K562 (cell line): Measurements from ENCODE around the gene CEP162. TPM values are rescaled to one million over a fixed set of nuclear protein-coding genes. Genes with fewer than 3 reads are reported as not detected.
A peak's percentile ranks its signal among the peaks of the same experiment; 100 is the strongest.

Experiments used
- ADNP ChIP-seq: fragments of 200-800 bp; sonication (Bioruptor generic); IDR thresholded peaks from 2 replicates; pipeline ENCODE4 v1.6.1; 2016; ENCODE audit warnings: missing genetic modification characterization, missing compliant biosample characterization
- ARID2 ChIP-seq: fragments of 450-650 bp; IDR thresholded peaks from 2 replicates; pipeline ENCODE4 v1.6.1; 2017; ENCODE audit warnings: antibody characterized with exemption, mild to moderate bottlenecking
- BCLAF1 ChIP-seq, 2 experiments: fragments of 450-650 bp in 1 of 2; IDR thresholded peaks; 2 replicates each; pipeline ENCODE4 v1.6.1; 2011 to 2017; ENCODE audit warnings: low read depth in 2 of 2, antibody characterized with exemption in 1 of 2, borderline replicate concordance in 1 of 2, low read length in 1 of 2, mild to moderate bottlenecking in 1 of 2, mixed read lengths in 1 of 2; ENCODE audit not compliant: control insufficient read depth in 1 of 2
- BMI1 ChIP-seq: fragments of 150-350 bp; IDR thresholded peaks from 2 replicates; pipeline ENCODE4 v1.6.1; 2014; ENCODE audit warnings: low read length
- BRF1 ChIP-seq: IDR thresholded peaks from 3 replicates; pipeline ENCODE4 v1.6.1; 2011; ENCODE audit warnings: borderline replicate concordance, mild to moderate bottlenecking; ENCODE audit not compliant: insufficient read length; ENCODE audit errors: extremely low read depth
- DACH1 ChIP-seq: fragments of 450-650 bp; IDR thresholded peaks from 2 replicates; pipeline ENCODE4 v1.6.1; 2018; ENCODE audit not compliant: partially characterized antibody
- E2F3 ChIP-seq: fragments of 250-450 bp; sonication (Bioruptor Pico); IDR thresholded peaks from 2 replicates; pipeline ENCODE4 v1.4.0; 2020; ENCODE audit warnings: mild to moderate bottlenecking
- FOXM1 ChIP-seq, 2 experiments: fragments of 450-650 bp in 1 of 2; sonication (generic) in 1 of 2; formaldehyde crosslinking in 1 of 2; IDR thresholded peaks; 2 replicates each; pipeline versions ENCODE4 v1.6.1 to v1.9.0; 2017 to 2022; ENCODE audit warnings: low read depth in 2 of 2, mild to moderate bottlenecking in 2 of 2, missing genetic modification reagents in 1 of 2, moderate library complexity in 1 of 2
- GABPA ChIP-seq: fragments of 200-800 bp; sonication (Bioruptor generic); conservative IDR thresholded peaks from 2 replicates; pipeline ENCODE4 v1.6.1; 2016; ENCODE audit warnings: low read depth, missing genetic modification characterization, missing compliant biosample characterization
- HNRNPL ChIP-seq: fragments of 200-400 bp; formaldehyde crosslinking; IDR thresholded peaks from 2 replicates; pipeline ENCODE4 v1.6.1; 2017; ENCODE audit warnings: low read depth, mild to moderate bottlenecking, low read length
- KAT2B ChIP-seq: IDR thresholded peaks from one replicate; pipeline ENCODE4 v1.6.1; 2012; ENCODE audit warnings: low read depth, mild to moderate bottlenecking, control low read depth, inconsistent platforms, low read length, moderate library complexity
- MEIS2 ChIP-seq: fragments of 450-650 bp; IDR thresholded peaks from 2 replicates; pipeline ENCODE4 v1.6.1; 2014; ENCODE audit warnings: mild to moderate bottlenecking; ENCODE audit not compliant: partially characterized antibody
- MXI1 ChIP-seq: IDR thresholded peaks from 2 replicates; pipeline ENCODE4 v1.6.1; 2011; ENCODE audit warnings: low read depth, mild to moderate bottlenecking, improper control_type of control experiment, low read length
- PML ChIP-seq: IDR thresholded peaks from 2 replicates; pipeline ENCODE4 v1.6.1; 2012; ENCODE audit warnings: low read length, inconsistent platforms
- POLR3A ChIP-seq: IDR thresholded peaks from 2 replicates; pipeline ENCODE4 v1.6.1; 2011; ENCODE audit warnings: borderline replicate concordance, mild to moderate bottlenecking, moderate library complexity; ENCODE audit not compliant: insufficient read length, insufficient read depth; ENCODE audit errors: extremely low read depth
- RBM39 ChIP-seq: fragments of 200-400 bp; formaldehyde crosslinking; optimal IDR thresholded peaks from 2 replicates; pipeline ENCODE3; 2018; ENCODE audit warnings: low read depth, low read length
- SMARCC2 ChIP-seq: fragments of 450-650 bp; IDR thresholded peaks from 2 replicates; pipeline ENCODE4 v1.6.1; 2017; ENCODE audit warnings: antibody characterized with exemption, moderate library complexity, mild to moderate bottlenecking, low read depth
- ZBTB43 ChIP-seq: sonication (generic); formaldehyde crosslinking; IDR thresholded peaks from 2 replicates; pipeline ENCODE4 v1.8.0; 2023; ENCODE audit warnings: mild to moderate bottlenecking, missing genetic modification reagents
- ZNF165 ChIP-seq: fragments of 250-450 bp; sonication (Bioruptor Pico); IDR thresholded peaks from 2 replicates; pipeline ENCODE4 v1.4.0; 2020; ENCODE audit warnings: borderline replicate concordance
- ZNF274 ChIP-seq: IDR thresholded peaks from 2 replicates; pipeline ENCODE4 v1.6.1; 2011; ENCODE audit warnings: low read depth, mild to moderate bottlenecking, low read length, moderate library complexity, borderline replicate concordance
- ZNF584 ChIP-seq: fragments of 200-800 bp; sonication (Bioruptor generic); IDR thresholded peaks from 2 replicates; pipeline ENCODE4 v1.6.1; 2016; ENCODE audit warnings: low read depth, mild to moderate bottlenecking, missing genetic modification characterization, missing compliant biosample characterization
- ZNF740 ChIP-seq, 3 experiments: fragments of 200-800 bp in 1 of 3; sonication (Bioruptor generic) in 1 of 3; sonication (generic) in 1 of 3; formaldehyde crosslinking in 1 of 3; IDR thresholded peaks; 2 replicates each; pipeline versions ENCODE4 v1.6.1 to v1.8.0; 2016 to 2022; ENCODE audit warnings: mild to moderate bottlenecking in 2 of 3, missing compliant biosample characterization in 2 of 3, missing genetic modification characterization in 2 of 3, missing genetic modification reagents in 1 of 3
- polyA plus RNA-seq, 8 experiments: library from polyadenylated mRNA; depleted of rRNA in 4 of 8; stranded (reverse) in 5 of 8; unstranded in 3 of 8; fragments of >200 nt; fragmentation: Nextera tagmentation in 2 of 8; fragmentation: Illumina TruSeq in 1 of 8; extraction: Ambion mirVana in 2 of 8; extraction: Trizol in 1 of 8; gene quantifications; 2 replicates each; pipeline versions ENCODE4 v1.2.1 to v1.2.3, GENCODE V29; 2011 to 2014; ENCODE audit warnings: inconsistent platforms in 1 of 8, missing spikeins in 1 of 8
- total RNA-seq, 7 experiments: library from RNA; depleted of rRNA in 6 of 7; stranded (reverse); fragments of >200 nt in 6 of 7; fragmentation: Illumina TruSeq in 2 of 7; extraction: Trizol in 2 of 7; gene quantifications; 2 replicates each; pipeline versions ENCODE4 v1.2.1 to v1.2.3, GENCODE V29; 2011 to 2021; ENCODE audit warnings: low replicate concordance in 1 of 7

Gene CEP162
- total and polyA plus RNA-seq, 9 of the 15 experiments (the other 6 are each of a cell fraction or from before 2014, with no cell fraction given), result 3.9 to 8.6 (median 6.7) TPM

- TF ChIP-seq BCLAF1 (IDR thresholded peaks at IDR 0.05; ENCODE audit: borderline replicate concordance in 1 of 2, control insufficient read depth in 1 of 2, low read depth in 2 of 2, low read length in 1 of 2) (peak in 1 of 2 experiments; percentile 63; a peak in 1 of 4 replicates), POLR3A (no peak), ZNF584 (CRISPR knock-in tag) (peak; percentile 97), FOXM1 (IDR thresholded peaks at IDR 0.05; ENCODE audit: low read depth) (peak; percentile 100), FOXM1 (CRISPR knock-in tag; IDR thresholded peaks at IDR 0.05; ENCODE audit: low read depth) (no peak), PML (peak; percentile 100), E2F3 (CRISPR knock-in tag) (no peak), MEIS2 (peak; percentile 98), RBM39 (no peak), BMI1 (no peak), DACH1 (peak; percentile 89), ZNF274 (peak; percentile 34; the same call in 1 of the 2 replicates), HNRNPL (no peak), ZBTB43 (CRISPR knock-in tag) (no peak), KAT2B (no peak), ZNF740 (CRISPR knock-in tag; IDR thresholded peaks at IDR 0.05) (no peak), ZNF740 (tag; IDR thresholded peaks at IDR 0.05) (peak in 1 of 2 experiments; percentile 20; a peak in 1 of 4 replicates), GABPA (tag) (peak; percentile 33; the same call in 1 of the 2 replicates), ARID2 (no peak), BRF1 (no peak), ZNF165 (CRISPR knock-in tag) (no peak), SMARCC2 (peak; percentile 97), ADNP (peak; percentile 84), MXI1 (no peak; the same call in 1 of the 2 replicates)
These were observed 42.7 kb upstream of the CEP162 start (continued) for GRCh38 chr6:84269947-84270733.
